HG03571 (cell line): ENCODE measurements around the gene XPC.
"Not testable (repeated sequence)": the region's sequence is repeated elsewhere in the genome, so short reads cannot be mapped to it uniquely, and the experiment has no call there.

Experiments used
- ATAC-seq: cut with Tn5 transposase; IDR thresholded peaks from one replicate; pipeline ENCODE4 v1.9.1; 2021; ENCODE audit not compliant: unreplicated experiment

Gene XPC

DNA sequence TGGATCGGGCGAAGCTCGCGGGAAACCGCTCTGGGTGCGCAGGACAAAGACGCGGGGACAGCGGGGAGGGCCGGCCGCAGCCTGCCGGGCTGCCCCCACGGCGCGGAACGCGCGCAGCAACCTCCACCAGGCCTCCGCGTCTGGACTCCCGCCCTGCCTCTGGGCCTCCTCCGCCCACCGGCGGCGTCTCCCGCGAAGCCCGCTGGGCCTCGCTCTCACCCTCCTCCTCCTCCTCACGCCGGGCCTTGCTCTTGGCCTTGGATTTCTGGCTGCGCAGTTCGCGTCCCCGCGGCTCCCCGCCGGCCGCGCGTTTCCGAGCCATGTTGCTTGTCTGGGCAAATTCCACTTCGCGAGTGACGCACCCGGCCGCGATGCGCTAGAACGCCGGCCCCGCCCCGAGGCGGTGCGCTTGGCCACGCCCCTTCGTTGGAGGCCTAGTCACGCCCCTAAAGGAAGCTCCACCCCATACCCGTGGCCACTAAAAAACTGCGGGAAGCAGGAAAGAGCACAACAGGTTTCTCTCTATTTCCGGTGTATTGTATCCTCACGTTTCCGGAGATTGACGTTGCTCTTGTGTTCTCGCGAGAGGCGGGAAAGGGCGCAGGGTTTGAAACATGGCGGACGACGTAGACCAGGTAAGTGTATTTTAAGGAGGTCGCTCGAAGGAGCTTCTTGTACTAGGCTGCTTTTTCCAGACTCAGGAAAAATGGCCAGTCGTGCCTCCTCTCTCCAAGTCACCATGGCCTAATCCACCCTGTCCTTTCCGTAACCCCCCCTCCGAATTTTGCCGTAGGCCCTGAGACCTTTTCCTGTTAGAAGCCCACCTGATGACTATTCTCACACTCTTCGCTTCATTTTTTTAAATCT, at the start of gene XPC, which contains the start of gene LSM3:
XPC (minus strand) TSS at position 355 of the 867 bp plus-strand sequence; CDS start at position 322, 33 bp downstream.
LSM3 (plus strand) TSS at position 571 of the 867 bp plus-strand sequence; CDS start at position 615, 44 bp downstream.
- peak; percentile 93 for ATAC-seq

DNA sequence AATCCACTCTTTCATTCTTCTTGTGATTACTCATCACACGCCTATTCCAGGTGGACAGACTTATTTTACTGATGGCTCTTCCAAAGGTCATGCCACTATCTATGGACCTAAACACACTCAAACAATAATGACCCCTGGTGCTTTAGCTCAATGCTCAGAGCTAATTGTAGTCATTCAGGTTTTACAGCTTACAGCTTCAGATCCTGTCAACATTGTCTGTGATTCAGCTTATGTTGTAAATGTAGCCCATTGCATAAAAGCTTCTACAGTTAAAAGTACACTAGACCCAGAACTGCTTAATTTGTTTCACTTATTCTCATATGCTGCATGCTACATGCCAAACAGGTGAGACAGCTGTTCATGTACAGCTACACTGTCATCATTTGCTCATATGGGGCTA, 49.5 kb upstream of the XPC start:
- no peak for ATAC-seq

DNA sequence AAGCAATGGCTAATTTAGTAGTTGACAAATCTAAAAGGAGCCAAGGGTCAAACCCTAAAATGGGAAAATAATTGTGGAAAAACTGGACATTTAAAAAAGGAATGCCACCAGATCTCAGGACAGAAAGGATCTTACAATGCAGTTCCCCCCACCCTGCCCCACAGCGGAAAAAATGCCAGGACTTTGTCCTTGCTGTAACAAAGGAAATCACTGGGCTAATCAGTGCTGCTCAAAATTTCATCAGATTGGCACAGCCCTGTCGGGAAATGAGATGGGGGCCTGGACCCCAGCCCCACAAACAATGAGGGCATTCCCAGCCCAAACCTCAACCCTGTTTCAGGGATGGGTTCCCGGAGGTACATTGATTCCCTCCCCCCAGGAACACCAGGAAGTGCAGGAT, 48.0 kb upstream of the XPC start:
- ATAC-seq, result not testable (repeated sequence)

DNA sequence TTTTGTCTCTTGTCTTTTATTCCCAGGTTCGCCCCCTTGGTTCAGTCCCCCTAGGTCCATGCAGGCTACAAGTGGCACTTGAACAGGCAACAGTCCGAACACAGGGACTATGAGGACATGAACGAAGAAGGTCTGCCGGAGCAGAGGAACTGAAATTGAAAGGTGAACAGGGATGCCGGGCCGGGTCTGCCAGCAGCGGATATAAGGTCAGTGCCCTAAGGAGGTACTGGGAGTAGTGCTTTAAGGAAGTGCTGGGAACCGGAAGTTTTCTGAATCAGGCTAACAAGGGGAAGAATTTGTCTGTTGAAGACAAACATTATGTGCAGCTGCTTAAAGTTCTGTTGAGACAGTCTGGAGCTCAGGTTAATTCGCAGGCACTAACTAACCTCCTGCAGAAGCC, 47.0 kb upstream of the XPC start:
- no peak for ATAC-seq

DNA sequence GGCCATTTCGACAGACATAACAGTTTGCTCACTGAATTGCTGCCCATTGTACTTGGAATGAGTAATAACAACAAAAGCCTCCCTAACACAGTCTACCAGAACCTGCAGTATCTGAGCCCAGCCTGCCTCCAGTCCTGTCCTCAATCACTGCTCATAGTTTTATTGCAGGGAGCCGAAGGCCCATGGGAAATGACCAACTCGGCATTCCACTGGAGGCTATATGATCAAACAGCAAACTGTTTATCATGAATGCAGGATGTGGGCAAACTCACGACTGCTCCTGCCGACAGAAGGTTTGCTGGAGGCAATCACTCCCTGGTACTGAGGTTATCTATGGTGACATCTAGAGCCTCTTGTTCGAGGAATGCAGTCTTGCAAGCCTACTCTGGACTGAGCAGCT, 46.5 kb upstream of the XPC start:
- ATAC-seq, result no peak

DNA sequence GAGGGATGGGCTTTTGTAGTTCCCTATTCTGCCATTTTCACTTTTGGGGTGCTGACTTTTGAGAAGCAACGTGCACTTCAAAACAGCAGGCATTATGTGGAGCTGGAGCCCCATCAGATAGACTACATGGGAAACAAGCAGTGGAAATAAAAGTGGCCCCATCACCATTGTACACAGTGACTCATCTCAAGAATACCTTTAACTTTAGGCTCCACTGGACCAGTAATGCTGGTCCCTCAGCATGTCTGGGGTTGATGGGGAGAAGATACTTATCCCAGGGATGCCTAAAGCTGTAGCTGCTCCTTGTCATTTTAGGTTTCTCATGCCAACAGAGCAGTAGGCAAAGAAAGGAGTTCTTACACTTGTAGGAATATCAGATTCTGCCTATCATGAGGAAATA, 45.2 kb upstream of the XPC start:
- no peak for ATAC-seq

DNA sequence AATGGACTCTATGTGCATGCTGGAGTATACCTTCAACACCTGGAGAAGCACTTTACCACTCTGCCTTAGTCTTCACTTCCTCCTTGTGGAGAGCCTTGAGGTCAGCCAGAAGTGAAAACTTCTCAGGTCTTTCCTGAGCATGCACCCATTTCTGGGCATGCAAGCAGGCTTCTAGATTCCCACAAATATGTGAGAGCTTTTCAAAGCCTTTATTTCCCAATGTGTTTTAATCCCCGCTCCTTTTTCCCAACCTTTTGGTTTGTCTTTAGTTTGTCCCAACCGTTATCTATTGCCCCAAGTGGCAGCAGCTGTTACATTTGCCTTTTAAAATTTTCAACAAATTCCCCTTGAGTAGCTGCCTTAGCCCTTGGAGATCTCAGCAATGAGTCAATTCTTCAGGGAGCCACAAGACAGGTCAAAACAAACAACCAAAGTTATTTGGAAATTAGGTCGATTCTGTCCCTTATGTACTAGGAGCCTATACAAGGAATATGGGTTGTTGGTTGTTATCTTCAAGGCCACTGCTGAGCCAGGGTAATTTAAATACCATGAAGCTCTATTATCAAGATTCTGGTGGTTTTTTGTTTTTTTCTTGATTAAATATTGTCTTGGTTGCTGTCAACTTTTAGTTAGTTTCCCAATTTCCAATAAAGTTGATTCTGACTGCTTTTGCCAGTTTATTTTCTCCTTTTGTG, 44.6 kb upstream of the XPC start:
- no peak for ATAC-seq

DNA sequence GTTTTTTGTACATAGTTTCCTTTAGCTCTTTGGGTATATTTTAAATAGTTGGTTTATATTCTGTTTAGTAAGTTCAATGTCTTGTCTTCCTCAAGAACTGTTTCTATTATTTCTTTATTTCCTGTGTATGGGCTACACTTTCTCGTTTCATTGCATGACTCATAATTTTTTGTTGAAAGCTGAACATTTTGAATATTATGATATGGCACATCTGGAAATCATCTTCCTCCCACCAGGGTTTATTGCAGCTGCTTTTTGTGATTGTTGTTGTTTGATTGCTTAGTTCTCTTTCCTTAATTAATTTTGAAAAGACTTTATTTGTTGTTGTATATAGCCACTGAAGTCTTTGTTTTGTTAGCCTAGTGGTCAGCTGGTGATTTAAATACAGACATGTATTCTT, 44.1 kb upstream of the XPC start:
- no peak for ATAC-seq

DNA sequence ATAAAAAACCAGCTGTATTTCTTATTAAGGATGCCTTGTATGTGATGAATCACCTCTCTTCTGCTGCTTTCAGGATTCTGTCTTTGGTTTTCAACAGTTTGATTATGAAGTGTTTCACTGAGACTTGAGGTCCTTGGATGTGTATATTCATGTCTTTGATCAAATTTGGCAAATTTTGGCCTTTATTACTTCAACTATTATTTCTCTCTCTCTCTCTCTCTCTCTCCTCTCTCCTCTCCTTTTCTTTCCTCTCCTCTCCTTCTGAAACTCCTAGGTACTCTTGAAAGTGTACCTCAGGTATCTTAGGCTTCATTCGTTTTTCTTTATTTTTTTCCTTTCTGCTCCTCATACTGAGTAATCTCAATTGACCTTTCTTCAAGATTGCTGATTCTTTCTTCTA, 43.5 kb upstream of the XPC start:
- no peak for ATAC-seq

DNA sequence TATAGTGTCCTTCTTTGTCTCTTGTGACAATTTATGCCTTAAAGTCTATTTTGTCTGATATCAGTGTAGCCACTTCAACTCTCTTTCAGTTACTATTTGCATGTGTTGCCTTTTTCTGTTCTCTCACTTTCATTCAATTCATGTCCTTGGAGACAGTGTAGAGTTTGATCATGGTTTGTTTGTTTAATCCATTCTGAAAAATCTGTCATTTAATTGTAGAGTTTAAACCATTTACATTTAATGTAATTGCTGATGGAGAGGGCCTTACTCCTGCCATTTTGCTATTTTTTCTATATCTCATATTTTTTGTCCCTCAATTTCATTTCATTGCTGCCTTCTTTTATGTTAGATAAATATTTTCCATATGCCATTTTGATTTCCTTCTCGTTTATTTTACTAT, 42.5 kb upstream of the XPC start:
- ATAC-seq, result no peak

DNA sequence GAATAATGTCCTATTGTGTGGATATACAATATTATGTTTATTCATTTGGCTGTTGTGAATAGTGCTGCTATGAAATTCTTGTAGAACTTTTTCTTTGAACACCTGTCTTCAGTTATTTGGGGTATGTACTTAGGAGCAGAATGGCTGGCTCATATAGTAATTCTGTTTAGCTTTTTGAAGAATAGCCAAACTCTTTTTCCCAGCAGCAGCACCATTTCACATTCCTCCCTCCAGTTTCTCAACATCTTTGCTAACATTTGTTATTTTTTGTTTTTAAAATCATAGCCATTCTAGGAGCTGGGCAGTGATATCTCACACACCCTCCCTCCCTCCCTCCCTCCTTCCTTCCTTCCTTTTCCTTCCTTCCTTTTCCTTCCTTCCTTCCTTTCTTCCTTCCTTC, 40.0 kb upstream of the XPC start:
- ATAC-seq, result no peak

DNA sequence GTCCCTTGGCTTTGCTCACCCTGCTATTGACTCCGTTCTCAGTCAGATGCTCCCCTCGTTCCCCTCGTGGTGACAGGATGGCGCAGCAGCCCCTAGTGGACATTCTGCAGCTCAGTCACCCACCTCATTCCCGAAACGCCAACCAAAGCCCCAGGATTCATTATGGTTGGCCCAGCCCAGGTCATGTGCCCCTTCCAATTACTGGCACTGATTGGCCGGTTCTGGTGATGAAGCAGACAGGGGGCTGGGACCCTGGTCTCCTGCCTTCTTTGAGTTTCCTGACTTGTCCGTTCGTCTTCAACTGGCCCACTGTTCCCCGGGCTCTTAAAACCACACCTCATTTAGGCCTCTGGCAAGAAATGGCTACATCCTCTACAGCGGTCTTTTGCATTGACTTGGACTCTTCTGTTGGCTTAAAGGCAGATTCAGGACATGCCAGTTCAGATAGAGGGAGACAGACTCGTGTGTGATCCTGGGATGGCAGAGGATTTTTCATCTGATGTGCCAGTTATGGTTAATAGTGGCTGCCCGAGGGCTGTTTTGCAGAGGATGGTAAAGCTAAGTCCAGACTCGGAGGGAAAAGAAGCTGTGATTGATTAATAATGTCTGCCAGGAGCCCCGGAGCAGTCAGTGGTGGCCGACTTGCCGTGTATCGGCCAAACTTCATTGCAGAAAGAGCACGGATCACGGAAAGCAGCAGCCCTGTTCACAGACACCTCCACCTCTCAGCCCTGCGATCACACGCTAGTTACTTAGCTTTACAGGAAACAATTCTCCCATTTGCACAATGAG, 38.1 kb upstream of the XPC start:
- no peak for ATAC-seq

DNA sequence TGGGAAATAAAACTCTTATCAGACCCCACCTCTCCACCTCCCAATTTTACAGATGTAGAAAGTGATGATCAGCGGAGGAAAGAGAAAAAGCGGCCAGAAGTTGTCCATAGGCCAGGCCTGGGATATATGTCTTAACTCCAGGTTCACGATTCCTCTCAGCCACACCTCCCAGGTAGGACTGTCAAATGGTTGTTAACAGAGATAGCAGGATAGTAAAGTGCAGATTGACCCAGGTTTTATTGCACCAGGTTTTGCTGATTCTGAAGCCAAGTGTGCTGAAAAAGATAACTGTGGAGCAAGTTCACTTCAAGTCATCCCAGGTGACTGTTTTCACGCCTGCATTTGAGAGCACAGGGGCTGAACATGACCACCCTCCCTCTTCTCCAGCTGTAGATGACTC, 36.4 kb upstream of the XPC start:
- no peak for ATAC-seq

DNA sequence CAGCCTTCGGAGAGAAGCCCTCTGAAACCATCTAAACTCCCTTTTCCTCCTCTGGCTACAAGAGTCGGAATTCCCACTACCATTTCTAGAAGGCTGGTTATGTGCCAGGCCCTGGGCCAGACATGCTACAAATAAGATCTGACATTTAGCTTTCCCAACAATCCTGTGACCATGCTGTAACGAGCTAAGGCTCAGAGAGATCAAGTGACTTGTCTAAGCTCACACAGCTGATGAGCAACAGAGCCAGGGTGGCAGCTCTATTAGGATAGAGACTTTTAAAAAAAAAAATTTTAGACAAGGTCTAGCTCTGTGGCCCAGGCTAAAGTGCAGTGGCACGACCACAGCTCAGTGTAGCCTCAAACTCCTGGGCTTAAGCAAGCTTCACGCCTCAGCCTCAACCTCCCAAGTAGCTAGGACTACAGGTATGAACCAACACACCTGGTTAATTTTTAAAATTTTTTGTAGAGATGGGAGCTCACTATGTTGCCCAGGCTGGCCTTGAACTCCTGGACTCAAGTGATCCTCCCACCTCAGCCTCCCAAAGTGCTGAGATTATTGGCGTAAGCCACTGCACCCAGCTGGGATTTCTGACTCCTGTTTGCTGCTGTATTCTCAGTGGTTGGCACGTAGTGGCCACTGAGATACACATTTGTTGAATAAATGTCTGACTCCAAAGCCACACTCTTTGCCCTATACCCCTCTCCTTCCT, 34.8 kb upstream of the XPC start:
- no peak for ATAC-seq

DNA sequence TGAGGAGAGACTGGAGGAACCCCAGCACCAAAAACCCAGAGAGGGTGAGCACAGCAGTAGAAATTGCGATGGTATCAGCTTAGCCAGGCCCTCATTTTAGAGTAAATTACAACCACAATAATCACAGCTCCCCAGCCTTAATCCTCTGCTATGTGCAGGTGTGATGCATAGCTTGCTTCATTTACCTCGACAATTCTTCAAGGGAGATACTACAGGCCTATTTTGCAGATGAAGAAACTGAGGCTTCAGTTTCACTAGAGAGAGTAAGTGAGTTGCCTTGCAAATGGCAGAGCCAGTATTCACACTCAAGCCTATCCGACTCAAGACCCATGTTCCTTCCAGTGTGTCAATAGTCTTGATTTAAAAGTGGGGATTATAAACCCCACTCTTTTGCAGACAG, 33.6 kb upstream of the XPC start:
- ATAC-seq, result no peak

DNA sequence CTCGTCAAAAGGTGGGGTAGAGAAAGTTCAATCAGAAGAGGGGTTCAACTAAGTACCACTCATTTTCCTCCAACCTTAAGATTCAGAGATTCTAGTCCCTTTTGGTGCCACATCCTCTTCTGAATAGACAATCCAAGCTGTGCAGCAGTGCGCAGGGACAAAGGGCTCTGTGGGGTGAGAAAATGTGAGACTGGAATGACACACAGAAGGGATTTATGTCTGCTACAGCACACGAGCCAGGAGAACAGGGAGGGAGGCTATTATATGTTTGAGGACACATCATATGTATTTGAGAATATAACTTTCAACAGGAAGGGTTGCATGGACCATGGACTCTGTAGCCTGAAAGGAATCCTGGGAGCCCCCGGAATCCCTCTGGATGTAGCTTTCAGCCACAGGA, 33.2 kb upstream of the XPC start:
- ATAC-seq, result no peak

DNA sequence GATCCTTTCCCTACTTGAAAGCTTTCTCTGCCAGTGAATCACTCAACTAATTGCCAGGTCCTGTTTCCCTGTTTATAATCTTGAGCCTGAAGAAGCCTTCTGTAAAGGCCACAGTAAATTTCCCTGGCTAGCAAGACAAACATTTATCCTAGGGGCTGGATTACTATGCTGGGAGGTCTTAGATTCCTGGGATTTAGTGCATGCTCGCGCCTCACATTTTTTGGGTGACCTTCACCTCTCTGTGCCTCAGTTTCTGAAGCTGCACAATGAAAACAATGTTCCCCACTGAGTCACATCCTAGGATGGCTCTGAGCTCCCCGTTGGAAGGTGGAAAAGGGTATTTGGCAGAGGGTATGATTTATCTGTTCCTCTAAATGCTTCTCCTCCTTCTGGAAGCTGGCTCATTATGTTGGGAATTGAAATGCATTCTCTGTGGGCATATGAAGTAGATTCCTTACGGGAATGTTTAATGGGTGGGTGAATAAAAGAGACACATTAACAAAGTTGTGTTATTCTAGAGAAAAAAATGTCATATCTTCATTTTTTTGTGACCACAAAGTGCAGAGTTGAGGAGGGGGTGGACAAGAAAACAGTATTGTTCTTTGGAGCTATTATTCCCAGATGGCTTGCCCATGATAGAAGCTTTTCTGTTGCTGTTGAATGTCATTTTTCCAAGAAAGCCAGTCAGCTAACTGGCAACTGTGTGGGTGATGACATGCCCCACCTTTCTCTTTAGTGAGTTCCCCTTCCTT, 32.6 kb upstream of the XPC start:
- no peak for ATAC-seq

DNA sequence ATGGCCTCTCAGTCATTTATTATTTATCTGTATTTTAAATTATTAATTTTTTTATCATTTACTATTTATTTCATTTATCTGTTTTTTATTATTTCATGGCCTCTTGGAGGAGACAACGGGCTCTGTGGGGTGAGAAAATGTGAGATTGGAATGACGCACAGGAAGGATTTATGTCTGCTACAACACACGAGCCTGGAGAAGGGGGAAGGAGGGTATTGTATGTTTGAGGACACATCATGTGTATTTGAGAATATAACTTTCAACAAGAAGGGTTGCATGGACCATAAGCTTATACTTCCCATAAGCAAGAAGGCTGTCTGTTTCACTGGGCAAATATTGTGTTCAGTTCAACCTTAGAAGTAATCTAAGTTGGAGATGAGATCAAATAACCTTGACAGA, 31.9 kb upstream of the XPC start:
- ATAC-seq, result no peak

DNA sequence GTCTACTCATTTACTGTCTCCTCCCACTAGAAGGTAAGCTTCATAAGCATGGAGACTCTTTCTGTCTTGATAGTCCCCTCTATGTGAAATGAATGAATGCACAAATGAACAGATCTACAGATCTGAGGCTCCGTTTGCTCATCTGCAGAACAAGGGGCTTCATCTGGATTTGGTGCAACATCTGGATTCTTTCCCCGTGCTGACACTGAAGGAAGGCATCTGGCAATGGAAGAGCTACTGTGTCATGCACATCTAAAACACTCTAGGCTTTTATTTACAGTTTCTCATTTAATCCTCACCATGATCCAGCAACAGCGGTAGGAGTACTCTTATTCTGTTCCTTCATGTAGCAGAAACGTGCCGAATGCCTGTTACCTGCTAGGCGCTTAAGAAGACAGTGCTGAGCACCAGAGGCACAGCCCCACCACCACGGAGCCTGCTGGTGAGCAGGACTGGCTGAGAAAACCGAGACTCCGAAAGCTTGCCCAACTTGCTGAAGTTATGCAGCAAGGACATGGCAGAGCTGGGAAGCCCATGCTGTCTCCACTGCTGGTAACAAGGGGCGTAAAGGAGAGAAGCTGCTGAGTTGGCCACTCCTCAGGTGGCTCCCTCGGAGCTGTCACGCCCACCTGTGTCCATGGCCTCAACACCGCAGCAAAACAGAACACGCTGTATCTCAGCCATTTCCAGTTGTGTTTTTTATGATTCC, 31.3 kb upstream of the XPC start:
- no peak for ATAC-seq

DNA sequence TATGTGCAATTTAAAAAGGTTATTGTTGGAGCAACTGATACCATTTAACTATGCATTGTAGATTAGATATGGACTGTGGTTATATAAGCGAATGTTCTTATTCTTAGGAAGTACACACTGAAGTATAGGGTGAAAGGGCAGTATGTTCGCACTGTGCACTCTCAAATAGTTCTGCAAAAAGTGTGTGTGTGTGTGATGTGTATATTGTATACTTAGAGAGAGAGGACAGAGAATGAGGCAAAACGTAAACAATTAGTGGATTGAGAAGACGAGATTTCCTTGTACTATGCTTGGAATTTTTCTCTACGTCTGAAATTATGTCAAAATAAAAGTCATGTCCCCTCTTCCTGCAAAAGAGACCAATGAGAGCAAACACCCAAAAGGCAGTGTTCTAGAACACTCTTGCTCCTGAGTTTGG, 30.6 kb upstream of the XPC start:
- ATAC-seq, result no peak
